Uterus (tissue), 2 donors: ENCODE results near the gene ST6GALNAC5.

ENCODE experiments used
- CTCF ChIP-seq, 4 experiments: fragments of 200-600 bp in 2 of 4; fragments of 450-650 bp in 2 of 4; sonication (generic) in 2 of 4; IDR thresholded peaks; one replicate each; pipeline ENCODE4 v1.5.1; 2016 to 2019; ENCODE audit warnings: antibody characterized with exemption in 4 of 4, mild to moderate bottlenecking in 2 of 4, moderate library complexity in 1 of 4
- POLR2A ChIP-seq, 2 donors: fragments of 450-650 bp; IDR thresholded peaks; one replicate each; pipeline ENCODE4 v1.6.1; 2016; ENCODE audit warnings: antibody characterized with exemption in 2 of 2, mild to moderate bottlenecking in 1 of 2, moderate library complexity in 1 of 2

DNA sequence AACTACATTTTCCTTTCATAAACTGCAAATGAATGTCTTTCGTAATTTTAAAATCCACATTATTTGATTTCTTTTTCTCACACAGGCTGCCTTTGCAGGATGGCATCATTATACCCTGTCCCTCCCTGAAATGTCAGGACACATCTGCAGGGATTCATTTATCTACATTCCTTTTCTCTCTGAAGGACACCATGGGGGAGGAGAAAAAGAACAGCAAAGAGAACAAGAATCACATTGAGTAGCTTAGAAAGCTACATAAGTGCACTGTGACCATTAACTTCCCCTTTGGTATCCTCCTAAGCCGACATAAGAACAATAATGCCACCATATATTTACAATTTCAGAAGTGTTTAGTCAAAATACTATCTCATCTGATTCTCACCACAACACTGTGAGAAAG, 222.5 kb downstream of the ST6GALNAC5 start:
- TF ChIP-seq CTCF (IDR thresholded peaks at IDR 0.05) (no peak), POLR2A (IDR thresholded peaks at IDR 0.05) (no peak)
